Fibroblast of skin of left biceps (primary cell): Measurements from ENCODE around the gene TSR1.
A peak's percentile ranks its signal among the peaks of the same experiment; 100 is the strongest.

Experiments
- DNase-seq, 2 experiments: peaks; one replicate each; pipeline ENCODE4 v3.0.0-alpha.2; 2013; ENCODE audit warnings: low read depth in 2 of 2

Gene TSR1

DNA sequence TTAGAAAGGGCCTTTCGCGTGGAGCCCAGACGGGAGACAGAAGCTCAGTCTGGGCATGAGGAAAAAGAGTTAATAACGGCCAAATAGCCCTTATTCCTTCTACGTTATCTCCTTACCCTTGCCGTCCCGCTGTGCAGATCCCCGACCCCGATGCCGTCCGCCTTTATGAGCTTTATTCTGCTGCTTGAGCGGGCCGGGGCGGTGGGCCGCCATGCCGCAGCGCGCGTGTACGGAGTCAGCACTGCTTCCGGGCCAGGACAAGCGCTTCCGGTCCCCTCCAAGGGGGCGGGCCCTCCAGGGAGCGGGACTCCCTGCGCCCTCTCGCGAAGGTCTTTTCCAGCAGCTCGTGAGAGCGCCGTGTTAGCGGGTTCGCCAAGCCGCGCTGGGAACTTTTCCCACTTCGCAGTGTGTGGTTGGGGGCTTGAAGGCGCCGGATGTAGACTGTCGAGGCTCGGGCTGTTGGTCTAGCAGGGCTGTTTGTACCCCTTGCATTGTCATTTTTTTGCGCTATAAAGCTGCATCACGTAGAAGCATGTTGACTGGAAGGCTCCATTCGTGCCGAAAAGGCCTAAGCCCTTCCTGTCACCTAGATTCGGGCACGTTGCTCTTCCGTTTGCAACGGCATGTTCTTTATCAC is at the start of gene TSR1:
Gene TSR1, minus strand, starts transcription at position 243 of the 637 bp plus-strand sequence. Its CDS starts 30 bp downstream, at position 213.
- peak; percentile 65 to 66 for DNase-seq

DNA sequence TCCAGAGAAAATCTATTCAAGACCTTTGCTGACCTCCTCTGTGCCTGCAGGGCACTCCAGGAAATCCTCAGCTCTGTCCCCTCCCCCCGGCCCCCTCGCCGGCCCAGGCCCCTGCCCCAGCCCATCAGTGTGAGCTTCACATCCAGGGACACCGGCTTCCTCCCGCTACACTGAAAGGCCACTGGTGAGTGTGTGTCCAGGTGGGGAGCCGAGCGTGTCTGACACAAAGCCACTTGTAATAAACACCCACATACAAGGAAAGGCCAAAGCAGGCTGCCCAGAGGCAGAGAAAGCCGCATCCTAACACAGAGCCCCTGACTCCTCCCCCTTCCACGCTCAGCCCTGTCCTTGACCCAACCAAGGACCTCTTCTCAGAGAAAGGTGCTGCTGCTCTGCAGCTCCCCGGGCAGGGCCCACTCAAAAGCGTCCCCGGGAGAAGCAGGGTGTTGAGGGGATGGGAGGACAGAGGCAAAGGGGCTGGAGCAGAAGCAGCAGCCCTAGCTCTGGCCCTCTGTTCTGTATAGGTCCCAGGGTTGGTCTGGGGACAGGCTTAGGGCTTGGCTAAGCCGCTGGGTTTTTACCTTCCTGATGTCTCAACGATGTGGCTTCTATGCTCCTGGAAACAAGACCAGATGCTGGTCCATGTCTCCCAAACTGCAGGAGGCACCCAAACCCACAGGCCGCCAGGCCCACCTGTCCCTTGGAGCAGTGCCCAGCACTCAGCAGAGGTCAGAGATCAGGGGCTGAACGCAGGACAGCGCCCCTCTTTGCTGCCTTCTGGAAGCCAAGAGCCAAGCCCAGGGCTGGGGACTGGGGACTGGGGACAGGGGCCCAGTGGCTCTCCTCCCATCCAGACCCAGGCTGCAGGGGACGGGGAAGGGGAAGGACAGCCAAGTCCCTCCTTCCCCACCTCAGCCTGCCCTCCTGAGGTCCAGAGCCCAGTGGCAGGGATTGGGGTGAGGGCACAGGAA is 49.3 kb upstream of the TSR1 start:
- DNase-seq, result no peak

DNA sequence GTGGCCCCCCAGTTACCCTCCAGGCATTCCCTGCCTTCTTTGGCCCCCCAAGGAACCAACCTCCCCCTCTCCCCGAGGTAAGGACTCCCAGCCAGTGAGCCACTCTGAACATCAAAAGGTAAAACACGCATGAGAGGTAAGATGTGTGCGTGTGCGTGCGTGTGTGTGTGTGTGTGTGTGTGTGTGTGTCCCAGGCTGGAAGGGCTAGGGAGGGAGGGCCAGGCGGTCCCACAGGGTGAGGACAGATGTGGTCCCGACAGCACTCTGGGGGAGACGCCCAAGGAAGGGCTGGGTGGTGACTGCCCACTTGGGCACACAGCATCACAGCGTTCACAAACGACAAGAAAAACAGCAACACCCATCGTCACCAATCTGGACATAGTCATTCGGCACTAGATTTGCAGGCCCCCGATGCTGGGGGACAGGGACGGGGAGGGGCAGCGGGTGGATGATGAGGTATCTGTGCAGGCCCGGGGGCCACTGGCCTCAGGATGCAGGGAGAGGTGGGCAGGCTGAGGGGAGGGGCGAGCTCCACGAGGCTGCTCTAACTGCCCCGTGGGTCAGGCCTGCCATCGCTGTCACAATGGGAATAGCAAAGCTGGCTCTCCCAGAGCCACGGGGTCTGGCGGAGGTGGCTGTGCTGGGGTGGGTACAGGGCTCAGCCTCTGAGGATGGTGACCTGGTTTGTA is 48.3 kb upstream of the TSR1 start:
- DNase-seq, result no peak

DNA sequence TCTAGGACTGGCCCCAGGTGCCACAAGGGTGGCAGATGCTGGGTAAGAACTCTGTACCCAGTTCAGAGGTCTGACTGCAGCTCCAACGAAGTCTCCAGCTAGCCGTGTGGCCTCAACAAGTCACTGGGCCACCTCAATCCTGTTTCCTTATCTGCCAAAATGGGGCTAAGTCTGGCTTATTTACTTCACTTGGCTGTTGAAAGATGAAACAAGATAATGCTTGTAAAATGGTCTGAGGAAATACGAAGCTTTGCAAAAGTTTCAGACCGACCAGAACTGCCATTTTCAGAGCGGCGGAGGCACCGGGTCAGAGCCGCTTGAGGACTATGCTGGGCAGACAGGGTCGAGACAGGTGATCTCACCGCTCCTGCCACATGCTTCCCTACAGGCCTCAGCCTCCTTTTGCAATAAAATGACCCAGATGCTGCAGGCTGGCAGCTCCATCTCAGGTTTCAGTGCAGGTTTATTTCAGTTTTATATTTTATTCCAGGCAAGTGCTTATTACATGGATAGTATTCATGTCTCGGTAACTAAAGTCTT is 47.4 kb upstream of the TSR1 start:
- DNase-seq, result no peak

DNA sequence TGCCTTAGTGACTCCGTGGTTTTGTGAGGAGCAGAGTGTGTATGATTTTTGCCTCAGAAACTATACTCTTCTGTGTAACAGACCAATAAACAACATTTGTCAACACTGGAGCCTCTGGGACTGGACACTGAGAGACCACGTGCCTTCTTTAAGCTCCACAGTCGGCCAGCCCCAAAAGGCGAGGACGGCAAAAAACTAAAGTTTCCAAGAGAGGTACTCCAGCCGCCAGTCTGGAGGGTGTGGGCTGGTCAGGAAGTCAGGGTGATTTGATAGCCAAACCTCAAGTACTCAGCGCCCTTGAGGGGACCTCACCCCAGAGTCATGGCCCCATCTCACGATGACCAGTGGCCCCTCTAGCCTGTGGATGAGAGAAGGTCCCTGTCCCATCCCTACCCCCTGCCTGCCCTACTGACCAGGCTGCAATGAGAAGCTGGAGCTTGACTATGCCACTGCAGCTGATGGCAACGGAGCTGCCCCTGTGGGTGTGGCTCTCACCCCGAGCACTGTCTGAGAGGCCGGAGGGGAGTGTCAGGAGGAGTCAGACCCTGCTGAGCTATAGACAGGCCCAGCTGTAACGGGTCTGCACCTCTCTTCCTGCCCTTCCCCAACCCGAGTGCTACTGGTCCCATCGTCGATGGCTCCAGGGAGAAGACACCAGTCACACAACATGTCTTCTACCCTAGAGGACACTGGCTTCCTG is 44.8 kb upstream of the TSR1 start:
- no peak for DNase-seq

DNA sequence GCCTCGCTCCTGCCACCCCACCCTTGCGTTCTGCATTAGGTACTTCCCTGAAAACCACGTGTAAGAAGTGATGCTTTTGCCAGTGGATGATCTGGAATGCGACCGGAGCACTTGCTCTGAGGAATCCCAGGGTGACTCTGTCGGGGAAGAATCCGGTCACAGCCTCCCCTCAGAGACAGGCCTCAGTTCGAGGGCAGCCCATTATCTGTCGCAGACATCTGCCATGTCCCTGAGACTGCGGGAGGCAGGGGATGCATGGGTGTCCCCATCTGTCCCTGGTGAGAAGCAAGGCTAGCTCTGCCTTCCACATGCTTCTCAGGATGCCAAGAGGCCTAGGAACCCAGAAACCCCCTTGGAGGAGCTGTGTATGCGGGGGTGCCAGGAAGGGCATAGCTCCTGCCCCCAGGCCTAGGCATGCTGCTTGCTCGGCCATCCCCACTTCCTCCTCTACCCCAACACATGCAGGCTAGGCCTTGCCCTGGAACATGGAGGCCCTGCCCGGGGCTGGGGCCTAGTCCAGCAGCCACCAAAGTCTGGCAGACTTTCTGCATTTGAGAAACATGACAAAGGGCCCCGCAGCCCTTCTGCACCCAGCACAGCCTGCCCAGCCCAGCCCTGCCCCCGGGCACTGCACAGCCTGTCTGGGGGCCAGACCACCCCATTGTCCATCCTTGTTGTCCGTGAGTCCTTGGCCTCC is 44.1 kb upstream of the TSR1 start:
- no peak for DNase-seq

DNA sequence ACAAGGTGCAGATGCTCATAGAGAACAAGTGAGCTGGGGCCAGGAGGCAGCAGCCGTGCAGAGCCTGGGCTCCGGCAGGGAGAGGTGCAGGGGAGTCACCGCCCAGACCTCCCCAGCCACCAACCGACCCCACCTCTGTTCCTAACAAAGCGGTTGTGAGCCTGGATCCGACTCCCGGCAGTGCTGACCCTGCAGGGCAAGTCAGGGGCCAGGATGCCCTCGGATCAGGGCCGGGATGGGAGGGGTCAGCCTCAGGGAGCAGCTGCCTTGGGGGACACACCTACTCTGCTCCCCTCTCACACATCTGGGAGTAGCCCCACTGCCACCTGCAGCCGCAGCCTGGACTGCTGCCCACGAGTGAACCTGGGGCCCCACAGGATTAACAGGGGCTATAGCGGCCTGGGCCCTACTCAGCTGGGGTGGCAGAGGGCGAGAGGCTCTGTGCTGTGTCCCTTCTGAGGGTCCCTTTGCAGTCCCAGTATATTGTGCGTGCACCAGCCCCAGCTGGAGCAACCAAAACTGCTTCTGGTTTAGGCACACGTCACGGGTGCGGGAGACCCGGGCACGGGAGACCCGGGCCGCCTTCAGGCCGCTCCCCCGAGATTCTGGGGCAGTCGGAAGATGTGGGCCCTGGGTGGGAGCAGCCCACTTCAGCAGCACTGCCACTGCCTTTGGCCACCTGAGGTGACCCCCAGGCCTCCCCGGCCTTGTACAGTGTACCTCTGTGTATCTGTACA is 43.4 kb upstream of the TSR1 start:
- no peak for DNase-seq

DNA sequence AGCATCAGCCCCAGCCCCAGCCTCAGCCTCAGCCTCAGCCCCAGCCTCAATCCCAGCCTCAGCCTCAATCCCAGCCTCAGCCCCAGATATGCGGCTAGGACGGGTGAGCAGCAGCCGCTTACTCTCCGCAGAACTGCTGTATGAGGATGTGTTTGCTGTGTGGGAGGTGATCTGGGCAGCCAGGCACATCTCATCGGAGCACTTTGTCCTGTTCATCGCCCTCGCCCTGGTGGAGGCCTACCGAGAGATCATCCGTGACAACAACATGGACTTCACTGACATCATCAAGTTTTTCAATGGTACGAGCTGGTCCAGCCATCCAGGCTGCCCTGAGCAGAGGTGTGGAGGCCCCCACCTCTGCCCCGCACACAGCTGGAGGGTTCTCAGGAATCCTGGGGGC is 42.6 kb upstream of the TSR1 start:
- DNase-seq, result no peak

DNA sequence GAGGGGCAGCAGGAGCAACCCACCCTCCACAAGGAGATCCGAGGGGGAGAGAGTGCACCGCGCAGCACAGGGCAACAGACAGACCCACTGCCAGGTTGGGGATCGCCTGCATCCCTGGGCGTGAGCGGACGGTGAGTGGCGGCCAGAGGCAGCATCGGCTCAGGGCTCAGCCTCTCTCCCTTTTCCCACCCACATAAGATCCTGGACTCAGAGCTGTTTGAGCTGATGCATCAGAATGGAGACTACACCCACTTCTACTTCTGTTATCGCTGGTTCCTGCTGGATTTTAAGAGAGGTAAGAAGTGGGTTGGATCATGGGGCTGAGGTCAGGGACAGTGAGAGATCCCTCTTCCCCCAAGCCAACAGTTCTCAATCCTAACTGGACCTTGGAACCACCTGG is 41.4 kb upstream of the TSR1 start:
- no peak for DNase-seq

DNA sequence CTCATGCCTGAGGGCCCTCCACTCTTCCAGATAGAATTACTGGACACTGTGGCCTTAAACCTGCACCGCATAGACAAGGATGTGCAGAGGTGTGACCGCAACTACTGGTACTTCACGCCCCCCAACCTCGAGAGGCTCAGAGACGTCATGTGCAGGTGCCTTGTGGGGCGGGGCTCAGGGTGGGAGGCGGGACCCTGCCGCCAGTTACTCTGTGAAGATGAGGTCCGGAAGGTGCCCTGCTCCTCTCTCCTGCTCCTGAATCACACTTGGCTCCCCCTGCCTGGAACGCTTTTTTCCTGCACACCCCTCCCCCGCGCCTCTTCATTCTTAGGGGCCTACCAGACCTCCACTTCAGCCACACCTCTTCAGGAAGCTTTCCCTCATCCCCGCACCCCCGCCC is 39.9 kb upstream of the TSR1 start:
- DNase-seq, result no peak

DNA sequence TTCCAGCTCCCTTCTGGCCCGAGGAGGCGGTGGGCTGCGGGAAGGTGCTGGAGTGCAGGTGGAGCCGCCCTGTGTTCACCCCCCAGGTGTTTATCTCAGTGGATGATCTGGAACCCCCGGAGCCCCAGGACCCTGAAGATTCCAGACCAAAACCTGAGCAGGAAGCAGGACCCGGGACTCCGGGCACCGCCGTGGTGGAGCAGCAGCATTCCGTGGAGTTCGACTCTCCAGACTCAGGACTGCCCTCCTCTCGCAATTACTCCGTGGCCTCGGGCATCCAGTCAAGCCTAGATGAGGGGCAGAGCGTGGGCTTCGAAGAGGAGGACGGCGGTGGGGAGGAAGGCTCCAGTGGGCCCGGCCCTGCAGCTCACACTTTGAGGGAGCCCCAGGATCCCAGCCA is 39.1 kb upstream of the TSR1 start:
- no peak for DNase-seq

DNA sequence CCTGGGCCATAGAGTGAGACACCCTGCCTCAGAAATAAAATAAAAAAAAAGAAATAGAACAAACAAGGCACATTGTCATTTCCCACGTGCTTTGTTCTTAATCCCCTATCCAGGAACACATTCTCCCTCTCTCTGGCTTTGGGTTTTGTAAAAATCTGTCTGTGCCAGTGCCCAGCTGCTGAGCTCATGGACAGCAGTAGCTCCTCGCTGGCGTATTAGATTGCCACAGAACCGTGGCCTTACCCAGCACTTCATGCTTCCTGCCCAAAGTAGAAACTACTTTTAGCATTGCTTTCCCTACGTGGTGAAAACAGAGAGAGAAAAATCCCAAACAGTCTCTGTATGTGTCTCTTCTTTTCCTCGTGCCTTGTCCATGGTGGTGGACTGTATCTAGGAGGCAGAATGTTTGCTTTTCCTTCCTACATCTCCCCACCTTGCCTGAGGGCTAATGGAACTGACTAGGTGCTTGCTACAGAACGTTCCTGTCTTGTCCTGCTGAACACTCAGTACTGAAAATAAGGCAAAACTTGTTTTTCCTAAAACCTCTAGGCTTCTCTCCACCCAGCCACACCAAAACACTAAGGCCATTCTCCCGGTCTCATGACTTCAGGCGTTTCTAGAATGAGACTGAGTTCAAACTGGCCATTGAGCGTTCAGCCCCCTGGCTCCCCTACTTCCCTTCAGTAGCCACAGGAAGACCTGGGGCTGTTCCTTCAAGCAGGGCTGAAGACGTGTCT is 38.5 kb upstream of the TSR1 start:
- DNase-seq, result no peak

DNA sequence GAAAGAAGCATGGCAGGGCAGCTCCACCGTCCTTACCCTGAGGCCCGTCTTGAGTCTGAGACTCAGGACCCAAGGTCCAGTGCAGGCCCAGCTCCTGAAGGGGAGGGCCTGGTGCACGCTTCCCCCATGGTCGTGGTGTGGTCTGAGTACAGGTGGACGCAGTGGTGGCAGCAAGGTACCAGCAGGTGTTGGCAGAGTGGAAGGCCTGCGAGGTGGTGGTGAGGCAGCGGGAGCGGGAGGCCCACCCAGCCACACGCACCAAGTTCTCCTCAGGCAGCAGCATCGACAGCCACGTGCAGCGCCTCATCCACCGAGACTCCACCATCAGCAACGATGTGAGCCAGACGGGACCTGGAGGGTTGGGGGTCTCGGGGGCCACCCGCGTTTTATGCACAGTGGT is 36.9 kb upstream of the TSR1 start:
- DNase-seq, result no peak

DNA sequence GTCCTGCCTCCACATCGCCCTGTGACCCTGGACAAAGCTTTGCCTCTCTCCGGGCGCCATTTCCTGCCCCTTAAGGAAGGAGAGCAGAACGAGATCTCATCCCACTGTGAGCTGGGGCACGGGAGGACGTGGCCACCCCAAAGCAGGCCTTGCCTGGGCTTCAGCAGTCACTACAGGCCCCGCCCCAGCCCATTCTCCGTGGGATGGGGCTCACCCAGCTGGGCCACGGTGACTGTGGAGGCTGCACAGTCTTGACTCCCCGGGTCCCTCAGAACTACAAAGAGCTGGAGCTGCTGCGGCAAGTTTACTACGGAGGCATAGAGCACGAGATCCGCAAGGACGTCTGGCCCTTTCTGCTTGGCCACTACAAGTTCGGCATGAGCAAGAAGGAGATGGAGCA is 36.4 kb upstream of the TSR1 start:
- DNase-seq, result no peak

DNA sequence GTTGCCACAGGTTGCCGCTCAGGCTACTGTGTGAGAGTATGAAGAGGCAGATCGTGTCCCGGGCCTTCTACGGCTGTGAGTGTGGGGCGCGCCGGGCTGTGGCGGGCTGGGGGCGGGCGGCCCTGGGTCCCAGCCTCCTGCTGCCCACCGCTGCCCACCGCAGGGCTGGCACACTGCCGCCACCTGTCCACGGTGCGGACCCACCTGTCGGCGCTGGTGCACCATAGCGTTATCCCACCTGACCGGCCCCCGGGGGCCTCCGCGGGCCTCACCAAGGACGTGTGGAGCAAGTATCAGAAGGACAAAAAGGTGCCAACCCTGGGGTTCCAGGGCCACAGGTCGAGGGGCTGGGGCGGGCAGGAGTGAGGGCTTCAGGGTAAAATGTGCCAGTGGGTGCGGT is 35.9 kb upstream of the TSR1 start:
- no peak for DNase-seq

DNA sequence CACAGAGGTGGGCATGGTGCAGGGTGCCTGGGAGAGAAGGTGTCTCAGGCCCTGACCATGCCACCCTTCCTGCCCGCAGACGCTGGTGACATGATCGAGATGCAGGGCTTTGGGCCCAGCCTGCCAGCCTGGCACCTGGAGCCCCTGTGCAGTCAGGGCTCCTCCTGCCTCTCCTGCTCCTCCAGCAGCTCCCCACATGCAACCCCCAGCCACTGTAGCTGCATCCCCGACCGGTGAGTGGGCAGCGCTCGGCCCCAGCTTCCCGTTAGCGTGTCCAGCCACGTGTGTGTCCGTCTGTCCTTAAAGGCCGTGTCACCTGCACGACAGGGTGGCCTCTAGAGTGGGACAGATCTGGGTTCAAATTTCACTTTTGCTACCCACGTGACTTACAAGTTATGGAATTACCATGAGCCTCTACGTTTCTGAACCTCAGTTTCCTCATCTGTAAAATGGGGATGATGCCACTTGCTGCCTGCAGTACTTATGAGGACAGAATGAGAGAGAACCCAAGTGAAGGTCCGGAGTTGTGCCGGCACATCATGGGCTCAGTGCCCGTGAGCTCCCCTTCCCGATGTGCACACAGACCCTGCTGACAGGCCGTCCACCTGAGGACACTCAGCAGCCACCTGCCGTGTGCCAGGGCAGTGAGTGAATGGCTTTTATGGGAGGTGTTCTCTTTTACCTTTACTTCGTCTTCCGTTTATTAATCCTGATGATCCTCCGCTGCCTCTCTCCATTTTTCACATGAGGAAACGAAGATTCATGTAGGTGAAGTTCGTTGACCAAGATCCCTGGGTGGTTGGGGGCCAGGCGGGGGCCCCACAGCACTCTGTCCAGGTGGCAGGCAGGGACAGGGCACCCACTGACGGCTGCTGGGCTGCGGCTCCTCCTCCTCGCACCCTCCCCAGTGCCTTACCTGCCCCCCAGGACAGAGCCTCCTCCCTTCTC is 35.2 kb upstream of the TSR1 start:
- no peak for DNase-seq

DNA sequence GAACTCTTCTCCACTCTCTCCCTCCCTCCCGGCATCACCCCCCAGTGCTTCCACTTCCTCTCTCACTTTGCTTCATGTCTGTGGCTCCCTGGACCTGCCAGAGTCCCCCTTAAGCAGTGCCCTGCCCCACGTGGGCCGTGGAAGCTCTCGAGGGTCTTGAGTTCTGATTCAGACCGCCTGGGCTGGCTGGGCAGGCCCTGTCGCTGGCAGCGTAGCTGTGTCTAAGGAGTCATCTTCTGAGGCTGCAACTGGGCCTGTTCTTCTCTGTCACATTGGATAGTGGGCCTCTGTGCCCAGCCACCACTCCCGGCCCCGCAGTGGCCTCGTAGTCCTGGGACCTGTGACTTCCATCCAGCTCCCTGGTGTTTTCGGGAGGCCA is 33.9 kb upstream of the TSR1 start:
- no peak for DNase-seq

DNA sequence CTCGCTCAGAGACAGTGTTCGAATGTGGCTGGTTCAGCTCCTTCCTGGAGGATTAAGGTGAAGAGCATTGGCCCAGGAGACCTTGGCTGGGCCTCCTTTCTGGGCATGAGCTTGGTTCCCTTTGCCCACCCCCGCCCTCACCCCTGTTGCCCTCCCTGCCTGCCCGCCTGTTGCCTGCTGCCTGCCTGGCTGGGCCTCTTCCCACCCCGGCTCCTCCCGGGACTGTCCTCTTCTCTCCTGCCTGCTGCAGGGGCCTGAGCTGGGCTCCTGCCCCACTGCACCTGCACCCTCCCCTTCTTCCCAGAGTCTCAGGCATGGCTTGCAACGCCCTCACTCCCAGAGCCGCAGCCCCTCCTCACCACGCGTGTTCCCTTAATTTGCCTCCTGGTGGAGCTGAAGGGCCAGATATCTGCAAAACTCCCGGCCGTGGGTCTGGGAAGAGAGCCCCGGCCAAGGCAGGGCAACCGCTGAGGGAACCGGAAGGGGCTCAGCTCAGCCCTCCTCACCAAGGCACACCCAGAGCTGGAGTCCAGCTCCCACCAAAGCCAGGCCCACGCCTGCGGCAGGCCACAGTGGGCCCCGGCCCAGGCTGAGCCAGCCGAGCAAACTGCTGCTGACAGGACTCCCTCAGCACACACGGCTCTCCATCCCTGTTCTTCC is 33.4 kb upstream of the TSR1 start:
- DNase-seq, result no peak
